ENCODE results near the gene ATP2A1. TPM values are rescaled to one million over a fixed set of nuclear protein-coding genes. Genes with fewer than 3 reads are reported as not detected.

The ATP2A1 gene
- total and polyA plus RNA-seq, 2 of the 13 experiments (the other 11 are each of a cell fraction or from before 2014, with no cell fraction given) = 3.2 to 12.5 TPM

DNA sequence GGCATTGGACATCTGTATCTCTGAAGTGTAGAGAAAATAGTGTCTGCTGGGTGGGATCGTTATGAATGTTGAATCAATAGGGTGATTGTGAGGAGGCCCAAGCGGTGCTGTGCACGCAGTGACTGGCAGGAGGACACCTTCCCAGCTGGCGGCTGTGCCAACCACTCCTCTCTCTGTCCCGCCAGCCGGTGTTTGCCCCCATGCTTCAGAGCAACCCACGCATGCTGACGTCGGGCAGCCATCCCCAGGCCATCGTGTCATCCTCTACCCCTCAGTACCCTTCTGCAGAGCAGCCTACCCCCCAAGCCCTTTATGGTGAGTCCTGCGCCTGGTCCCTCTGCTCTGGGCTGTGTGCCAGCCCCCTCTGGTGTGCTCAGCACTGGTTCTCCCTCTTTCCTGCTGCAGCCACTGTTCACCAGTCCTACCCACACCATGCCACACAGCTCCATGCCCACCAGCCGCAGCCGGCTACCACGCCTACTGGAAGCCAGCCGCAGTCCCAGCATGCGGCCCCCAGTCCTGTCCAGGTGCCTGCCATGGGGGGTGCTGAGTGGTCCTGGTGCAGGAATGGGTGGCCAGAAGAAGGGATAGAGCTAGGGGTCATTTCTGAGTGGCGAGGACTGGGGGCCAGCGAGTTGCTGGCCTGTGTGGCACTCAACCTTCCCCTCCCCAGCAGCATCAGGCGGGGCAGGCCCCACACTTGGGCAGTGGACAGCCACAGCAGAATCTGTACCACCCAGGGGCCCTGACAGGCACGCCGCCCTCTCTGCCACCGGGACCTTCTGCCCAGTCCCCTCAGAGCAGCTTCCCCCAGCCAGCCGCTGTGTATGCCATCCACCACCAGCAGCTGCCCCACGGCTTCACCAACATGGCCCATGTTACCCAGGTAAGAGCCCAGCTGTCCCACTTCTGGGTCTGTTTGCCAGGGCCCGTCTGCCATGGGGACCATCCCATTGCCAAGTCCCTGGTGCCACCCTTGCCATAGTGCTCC is 43.1 kb upstream of the ATP2A1 start:
- POLR2A ChIA-PET = interaction anchor here (6.8 kb wide), 1 partner anchor 12 kb away, joined by 51 read pairs; the partner anchor contains the start of gene ATXN2L
- 98% methylated on average over 24 of the region's 25 CpGs for WGBS (ENCODE audit: low lambda C conversion rate)
- CTCF ChIA-PET (ENCODE audit: low intra/inter-chr PET ratio, low total read pairs) = no interaction called here
- TF ChIP-seq ZNF777 (CRISPR knock-in tag; IDR thresholded peaks at IDR 0.05) (no peak), NONO (IDR thresholded peaks at IDR 0.05) (no peak), NONO (CRISPR knock-in tag; conservative IDR thresholded peaks at IDR 0.05) (0 out of 2 replicates have a peak, but pooled peaks have one; percentile 19), PHB2 (IDR thresholded peaks at IDR 0.05; ENCODE audit: partially characterized antibody) (no peak), SIN3B (IDR thresholded peaks at IDR 0.05; ENCODE audit: low read length) (no peak), AGO2 (optimal IDR thresholded peaks at IDR 0.05; ENCODE audit: low read depth, low read length) (peak; percentile 77), SYNCRIP (IDR thresholded peaks at IDR 0.05; ENCODE audit: insufficient read depth, low read depth, low read length) (no peak), KLF12 (CRISPR knock-in tag; IDR thresholded peaks at IDR 0.05; ENCODE audit: borderline replicate concordance) (no peak), HNRNPL (IDR thresholded peaks at IDR 0.05; ENCODE audit: low read depth, low read length) (peak; percentile 36; the same call in 1 of the 2 replicates), ZNF510 (CRISPR knock-in tag; IDR thresholded peaks at IDR 0.05; ENCODE audit: low read depth) (no peak), POLR2AphosphoS5 (IDR thresholded peaks at IDR 0.05; ENCODE audit: low read depth, low read length) (no peak), RBFOX2 (IDR thresholded peaks at IDR 0.05; ENCODE audit: low read depth, low read length) (peak; percentile 77), MXD1 (CRISPR knock-in tag; IDR thresholded peaks at IDR 0.05) (0 out of 2 replicates have a peak, but pooled peaks have one; percentile 9), ZEB1 (IDR thresholded peaks at IDR 0.05; ENCODE audit: insufficient replicate concordance, low read depth) (no peak), ZSCAN21 (CRISPR knock-in tag; IDR thresholded peaks at IDR 0.05; ENCODE audit: borderline replicate concordance) (no peak), STAG1 (CRISPR knock-in tag; IDR thresholded peaks at IDR 0.05) (no peak), ZFP1 (CRISPR knock-in tag; IDR thresholded peaks at IDR 0.05) (no peak), MEF2D (CRISPR knock-in tag; IDR thresholded peaks at IDR 0.05) (no peak), PHF5A (CRISPR knock-in tag; IDR thresholded peaks at IDR 0.05; ENCODE audit: low read depth, unreplicated experiment) (no peak)
- TF ChIP-seq, protein P1, sequence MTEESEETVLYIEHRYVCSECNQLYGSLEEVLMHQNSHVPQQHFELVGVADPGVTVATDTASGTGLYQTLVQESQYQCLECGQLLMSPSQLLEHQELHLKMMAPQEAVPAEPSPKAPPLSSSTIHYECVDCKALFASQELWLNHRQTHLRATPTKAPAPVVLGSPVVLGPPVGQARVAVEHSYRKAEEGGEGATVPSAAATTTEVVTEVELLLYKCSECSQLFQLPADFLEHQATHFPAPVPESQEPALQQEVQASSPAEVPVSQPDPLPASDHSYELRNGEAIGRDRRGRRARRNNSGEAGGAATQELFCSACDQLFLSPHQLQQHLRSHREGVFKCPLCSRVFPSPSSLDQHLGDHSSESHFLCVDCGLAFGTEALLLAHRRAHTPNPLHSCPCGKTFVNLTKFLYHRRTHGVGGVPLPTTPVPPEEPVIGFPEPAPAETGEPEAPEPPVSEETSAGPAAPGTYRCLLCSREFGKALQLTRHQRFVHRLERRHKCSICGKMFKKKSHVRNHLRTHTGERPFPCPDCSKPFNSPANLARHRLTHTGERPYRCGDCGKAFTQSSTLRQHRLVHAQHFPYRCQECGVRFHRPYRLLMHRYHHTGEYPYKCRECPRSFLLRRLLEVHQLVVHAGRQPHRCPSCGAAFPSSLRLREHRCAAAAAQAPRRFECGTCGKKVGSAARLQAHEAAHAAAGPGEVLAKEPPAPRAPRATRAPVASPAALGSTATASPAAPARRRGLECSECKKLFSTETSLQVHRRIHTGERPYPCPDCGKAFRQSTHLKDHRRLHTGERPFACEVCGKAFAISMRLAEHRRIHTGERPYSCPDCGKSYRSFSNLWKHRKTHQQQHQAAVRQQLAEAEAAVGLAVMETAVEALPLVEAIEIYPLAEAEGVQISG (CRISPR knock-in tag; IDR thresholded peaks at IDR 0.05) = no peak
- TF ChIP-seq, protein P2, sequence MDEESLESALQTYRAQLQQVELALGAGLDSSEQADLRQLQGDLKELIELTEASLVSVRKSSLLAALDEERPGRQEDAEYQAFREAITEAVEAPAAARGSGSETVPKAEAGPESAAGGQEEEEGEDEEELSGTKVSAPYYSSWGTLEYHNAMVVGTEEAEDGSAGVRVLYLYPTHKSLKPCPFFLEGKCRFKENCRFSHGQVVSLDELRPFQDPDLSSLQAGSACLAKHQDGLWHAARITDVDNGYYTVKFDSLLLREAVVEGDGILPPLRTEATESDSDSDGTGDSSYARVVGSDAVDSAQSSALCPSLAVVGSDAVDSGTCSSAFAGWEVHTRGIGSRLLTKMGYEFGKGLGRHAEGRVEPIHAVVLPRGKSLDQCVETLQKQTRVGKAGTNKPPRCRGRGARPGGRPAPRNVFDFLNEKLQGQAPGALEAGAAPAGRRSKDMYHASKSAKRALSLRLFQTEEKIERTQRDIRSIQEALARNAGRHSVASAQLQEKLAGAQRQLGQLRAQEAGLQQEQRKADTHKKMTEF (CRISPR knock-in tag; IDR thresholded peaks at IDR 0.05) = no peak

More for the DNA sequence above, 43.1 kb upstream of the ATP2A1 start:
- in situ Hi-C loops (cut with HindIII; ENCODE audit: extremely low pct_ligation_motif_present, low pct_unique_long_range_greater_than_20kb) (no loop called here), intact Hi-C loops (cut with micrococcal nuclease; ENCODE audit: unreplicated experiment) (no loop called here)
- Histone ChIP-seq H3K27ac (ENCODE audit: extremely low read length, insufficient read depth, low read length) (no peak overlapping the region), H4K20me1 (ENCODE audit: insufficient read depth, low read length) (peaks cover 14% of the 10 kb centered on the region; the same call in 1 of the 2 replicates), H3K4me2 (ENCODE audit: low read depth, low read length) (no peak overlapping the region), H3K4me1 (ENCODE audit: insufficient read depth, low read length) (peaks cover 27% of the 10 kb centered on the region), H3K9ac (ENCODE audit: insufficient read depth, low read depth, low read length) (no peak overlapping the region), H3K9me3 (ENCODE audit: low read length) (no peaks in the 10 kb centered on the region), H3K4me3 (replicated peaks in 1 of 3; ENCODE audit: insufficient read depth in 1 of 3, low read depth in 2 of 3, low read length in 3 of 3) (no peak overlapping the region), H2AFZ (ENCODE audit: low read length) (no peak overlapping the region), H3K27me3 (ENCODE audit: control insufficient read depth in 1 of 2, insufficient read depth in 2 of 2, low read length in 2 of 2) (no peaks in the 10 kb centered on the region), H3K36me3 (replicated peaks in 1 of 2; ENCODE audit: control insufficient read depth in 1 of 2, insufficient read depth in 2 of 2, low read length in 2 of 2) (peaks cover 57 to 78% of the 10 kb centered on the region in 2 experiments), H3K79me2 (ENCODE audit: insufficient read depth, low read length) (peaks cover 3% of the 10 kb centered on the region)
- no TSS peak for BruUV-seq (replicated peaks)
- DNase-seq (ENCODE audit: low spot score) (no peak), FAIRE-seq (no peak), ATAC-seq (peak; percentile 5)

Data from HepG2 (cell line).